HepG2 (cell line): ENCODE measurements around the gene IL17RC. TPM values are rescaled to one million over a fixed set of nuclear protein-coding genes. Genes with fewer than 3 reads are reported as not detected.

Source experiments
- CAMTA2 ChIP-seq: sonication (generic); formaldehyde crosslinking; IDR thresholded peaks from 2 replicates; pipeline ENCODE4 v1.4.0; 2020; ENCODE audit warnings: mild to moderate bottlenecking, missing genetic modification reagents, borderline replicate concordance
- CHCHD3 ChIP-seq: sonication (generic); formaldehyde crosslinking; IDR thresholded peaks from 2 replicates; pipeline ENCODE4 v1.8.0; 2022; ENCODE audit warnings: mild to moderate bottlenecking, missing genetic modification reagents, moderate library complexity
- CREM ChIP-seq, 2 experiments: sonication (generic) in 1 of 2; formaldehyde crosslinking in 1 of 2; IDR thresholded peaks; 2 replicates each; pipeline versions ENCODE4 v1.4.0 to v1.6.1; 2016 to 2020; ENCODE audit warnings: antibody characterized with exemption in 1 of 2, mild to moderate bottlenecking in 1 of 2, missing genetic modification reagents in 1 of 2
- ELF4 ChIP-seq: sonication (generic); formaldehyde crosslinking; IDR thresholded peaks from 2 replicates; pipeline ENCODE4 v1.5.0; 2020; ENCODE audit warnings: missing genetic modification reagents, mild to moderate bottlenecking, moderate library complexity, borderline replicate concordance
- GTF3A ChIP-seq: sonication (generic); formaldehyde crosslinking; conservative IDR thresholded peaks from 2 replicates; pipeline ENCODE4 v1.4.0; 2020; ENCODE audit warnings: mild to moderate bottlenecking, missing genetic modification reagents
- POLR2AphosphoS5 ChIP-seq: IDR thresholded peaks from 2 replicates; pipeline ENCODE4 v1.6.1; 2012; ENCODE audit warnings: low read depth, low read length
- TARDBP ChIP-seq: sonication (generic); formaldehyde crosslinking; IDR thresholded peaks from 2 replicates; pipeline ENCODE4 v1.8.0; 2022; ENCODE audit warnings: mild to moderate bottlenecking, missing genetic modification reagents
- THAP11 ChIP-seq: IDR thresholded peaks from 2 replicates; pipeline ENCODE4 v1.6.1; 2016; ENCODE audit warnings: missing biosample characterization, missing genetic modification reagents
- U2AF2 ChIP-seq: fragments of 200-400 bp; formaldehyde crosslinking; IDR thresholded peaks from 2 replicates; pipeline ENCODE4 v1.6.1; 2017; ENCODE audit warnings: low read depth, mild to moderate bottlenecking, low read length
- ZBTB7B ChIP-seq: sonication (generic); formaldehyde crosslinking; IDR thresholded peaks from 2 replicates; pipeline ENCODE4 v1.4.0; 2020; ENCODE audit warnings: missing genetic modification reagents
- ZNF205 ChIP-seq: IDR thresholded peaks from 2 replicates; pipeline ENCODE4 v1.6.1; 2018; ENCODE audit warnings: missing biosample characterization, missing genetic modification reagents
- ZNF563 ChIP-seq: sonication (generic); formaldehyde crosslinking; IDR thresholded peaks from 2 replicates; pipeline ENCODE4 v1.8.0; 2022; ENCODE audit warnings: mild to moderate bottlenecking, moderate library complexity, missing genetic modification reagents
- ZNF644 ChIP-seq: IDR thresholded peaks from 2 replicates; pipeline ENCODE4 v1.6.1; 2016; ENCODE audit warnings: low read depth
- ZNF646 ChIP-seq: sonication (generic); formaldehyde crosslinking; IDR thresholded peaks from 2 replicates; pipeline ENCODE4 v1.9.0; 2021; ENCODE audit warnings: mild to moderate bottlenecking, missing genetic modification reagents
- ZNF749 ChIP-seq: sonication (generic); formaldehyde crosslinking; IDR thresholded peaks from 2 replicates; pipeline ENCODE4 v1.8.0; 2022; ENCODE audit warnings: mild to moderate bottlenecking, missing genetic modification reagents, moderate library complexity, borderline replicate concordance
- polyA plus RNA-seq, 8 experiments: library from polyadenylated mRNA; depleted of rRNA in 3 of 8; stranded (reverse) in 7 of 8; unstranded in 1 of 8; fragments of >200 nt; fragmentation: Illumina TruSeq in 4 of 8; extraction: Trizol in 4 of 8; gene quantifications; 2 replicates each; pipeline versions ENCODE4 v1.2.1 to v1.2.3, GENCODE V29; 2011 to 2016; ENCODE audit warnings: low read depth in 4 of 8, missing spikeins in 1 of 8, mixed read lengths in 1 of 8; ENCODE audit not compliant: insufficient read depth in 1 of 8
- total RNA-seq, 5 experiments: library from RNA; depleted of rRNA; stranded (reverse); fragments of >200 nt; fragmentation: Illumina TruSeq; extraction: Trizol; gene quantifications; 2 replicates each; pipeline ENCODE4 v1.2.3, GENCODE V29; 2016; ENCODE audit warnings: low read depth in 1 of 5
- TF ChIP-seq, protein P1 (sequence below): sonication (generic); formaldehyde crosslinking; IDR thresholded peaks from 2 replicates; pipeline ENCODE4 v1.8.0; 2022; ENCODE audit warnings: mild to moderate bottlenecking, missing genetic modification reagents, borderline replicate concordance
- TF ChIP-seq, protein P2 (sequence below): sonication (generic); formaldehyde crosslinking; IDR thresholded peaks from 2 replicates; pipeline ENCODE4 v1.8.1; 2023; ENCODE audit warnings: mild to moderate bottlenecking, missing genetic modification reagents, borderline replicate concordance
- TF ChIP-seq, protein P3 (sequence below): sonication (generic); formaldehyde crosslinking; IDR thresholded peaks from 2 replicates; pipeline ENCODE4 v1.8.1; 2023; ENCODE audit warnings: mild to moderate bottlenecking, missing genetic modification reagents

The IL17RC gene
- total and polyA plus RNA-seq, 2 of the 13 experiments (the other 11 are each of a cell fraction or from before 2014, with no cell fraction given): 20.7 to 24.0 TPM

- TF ChIP-seq ZNF646 (no peak), ELF4 (no peak; the same call in 1 of the 2 replicates), TARDBP (CRISPR knock-in tag) (peak; percentile 88; the same call in 1 of the 2 replicates), ZNF644 (CRISPR knock-in tag) (no peak; the same call in 1 of the 2 replicates), THAP11 (CRISPR knock-in tag) (peak; percentile 83), U2AF2 (no peak), POLR2AphosphoS5 (peak; percentile 65), CHCHD3 (peak; percentile 68; the same call in 1 of the 2 replicates), CAMTA2 (CRISPR knock-in tag) (no peak; the same call in none of the 2 replicates), GTF3A (CRISPR knock-in tag) (peak; percentile 71), ZNF563 (CRISPR knock-in tag) (peak; percentile 20), ZNF205 (CRISPR knock-in tag) (peak; percentile 59; the same call in 1 of the 2 replicates), ZNF749 (CRISPR knock-in tag) (no peak; the same call in 1 of the 2 replicates), ZBTB7B (no peak), CREM (IDR thresholded peaks at IDR 0.05) (no peak), CREM (CRISPR knock-in tag; IDR thresholded peaks at IDR 0.05) (no peak; the same call in 1 of the 2 replicates)
- TF ChIP-seq, protein P1, sequence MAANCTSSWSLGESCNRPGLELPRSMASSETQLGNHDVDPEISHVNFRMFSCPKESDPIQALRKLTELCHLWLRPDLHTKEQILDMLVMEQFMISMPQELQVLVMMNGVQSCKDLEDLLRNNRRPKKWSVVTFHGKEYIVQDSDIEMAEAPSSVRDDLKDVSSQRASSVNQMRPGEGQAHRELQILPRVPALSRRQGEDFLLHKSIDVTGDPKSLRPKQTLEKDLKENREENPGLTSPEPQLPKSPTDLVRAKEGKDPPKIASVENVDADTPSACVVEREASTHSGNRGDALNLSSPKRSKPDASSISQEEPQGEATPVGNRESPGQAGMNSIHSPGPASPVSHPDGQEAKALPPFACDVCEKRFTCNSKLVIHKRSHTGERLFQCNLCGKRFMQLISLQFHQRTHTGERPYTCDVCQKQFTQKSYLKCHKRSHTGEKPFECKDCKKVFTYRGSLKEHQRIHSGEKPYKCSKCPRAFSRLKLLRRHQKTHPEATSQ (CRISPR knock-in tag): peak; percentile 69; the same call in 1 of the 2 replicates
- TF ChIP-seq, protein P2, sequence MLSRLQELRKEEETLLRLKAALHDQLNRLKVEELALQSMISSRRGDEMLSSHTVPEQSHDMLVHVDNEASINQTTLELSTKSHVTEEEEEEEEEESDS (CRISPR knock-in tag): no peak
- TF ChIP-seq, protein P3, sequence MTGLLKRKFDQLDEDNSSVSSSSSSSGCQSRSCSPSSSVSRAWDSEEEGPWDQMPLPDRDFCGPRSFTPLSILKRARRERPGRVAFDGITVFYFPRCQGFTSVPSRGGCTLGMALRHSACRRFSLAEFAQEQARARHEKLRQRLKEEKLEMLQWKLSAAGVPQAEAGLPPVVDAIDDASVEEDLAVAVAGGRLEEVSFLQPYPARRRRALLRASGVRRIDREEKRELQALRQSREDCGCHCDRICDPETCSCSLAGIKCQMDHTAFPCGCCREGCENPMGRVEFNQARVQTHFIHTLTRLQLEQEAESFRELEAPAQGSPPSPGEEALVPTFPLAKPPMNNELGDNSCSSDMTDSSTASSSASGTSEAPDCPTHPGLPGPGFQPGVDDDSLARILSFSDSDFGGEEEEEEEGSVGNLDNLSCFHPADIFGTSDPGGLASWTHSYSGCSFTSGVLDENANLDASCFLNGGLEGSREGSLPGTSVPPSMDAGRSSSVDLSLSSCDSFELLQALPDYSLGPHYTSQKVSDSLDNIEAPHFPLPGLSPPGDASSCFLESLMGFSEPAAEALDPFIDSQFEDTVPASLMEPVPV (CRISPR knock-in tag): 0 out of 2 replicates have a peak, but pooled peaks have one; percentile 20
Measured at GRCh38 chr3:9946112-9947024, 29.5 kb downstream of the IL17RC start (continued).
